Measurements from ENCODE around the gene SPTBN1. TPM values are rescaled to one million over a fixed set of nuclear protein-coding genes. Genes with fewer than 3 reads are reported as not detected.

The SPTBN1 gene
- total RNA-seq, 1 experiment from 2014 or later, result 202 TPM

GRCh38 chr2:54464341-54464740 lies 8.2 kb downstream of the SPTBN1 start:
- intact Hi-C loops (cut with micrococcal nuclease), result no loop called here
- no TSS peak for BruUV-seq (replicated peaks)
- DNase-seq, result no peak
- H3K4me1 ChIP-seq (ENCODE audit: insufficient read depth, low read length), result 0 out of 2 replicates have a peak, but pooled peaks cover under 1% of the 10 kb centered on the region
- peaks cover 66% of the 10 kb centered on the region for H3K79me2 ChIP-seq (ENCODE audit: low read length)
- no peak overlapping the region for H3K9ac ChIP-seq (ENCODE audit: low read length)
- H3K27me3 ChIP-seq (ENCODE audit: low read length), result no peaks in the 10 kb centered on the region
- no peaks in the 10 kb centered on the region for H3F3A ChIP-seq (ENCODE audit: low read length, unreplicated experiment)
- no peaks in the 10 kb centered on the region for H3K9me2 ChIP-seq (replicated peaks; ENCODE audit: low read length)
- ChIA-PET POLR2A (ENCODE audit: unreplicated experiment) (no interaction called here), CTCF (no interaction called here)
- H3K4me3 ChIP-seq (ENCODE audit: low read length), result no peak overlapping the region
- no peak overlapping the region for H2AFZ ChIP-seq (ENCODE audit: low read length)
- no peaks in the 10 kb centered on the region for H3K9me3 ChIP-seq (ENCODE audit: low read length)
- no peaks in the 10 kb centered on the region for H3K36me3 ChIP-seq (ENCODE audit: low read depth, low read length)
- H3K27ac ChIP-seq (ENCODE audit: low read length), result no peak overlapping the region
- 0 out of 2 replicates have a peak, but pooled peaks cover 3% of the 10 kb centered on the region for H4K20me1 ChIP-seq (ENCODE audit: low read length)
- no peak overlapping the region for H3K4me2 ChIP-seq (ENCODE audit: low read length)
- TF ChIP-seq EZH2 (IDR thresholded peaks at IDR 0.05; ENCODE audit: low read length, unreplicated experiment), result no peak
- no peak for ATAC-seq

GRCh38 chr2:54465143-54465542 lies 9.0 kb downstream of the SPTBN1 start:
- BruUV-seq (replicated peaks), result no TSS peak
- no peak for DNase-seq
- Histone ChIP-seq H3K4me3 (ENCODE audit: low read length) (no peak overlapping the region), H3F3A (ENCODE audit: low read length, unreplicated experiment) (no peaks in the 10 kb centered on the region), H3K9me2 (replicated peaks; ENCODE audit: low read length) (no peaks in the 10 kb centered on the region), H3K27me3 (ENCODE audit: low read length) (no peaks in the 10 kb centered on the region), H3K27ac (ENCODE audit: low read length) (no peak overlapping the region), H3K9ac (ENCODE audit: low read length) (no peak overlapping the region), H3K79me2 (ENCODE audit: low read length) (peaks cover 58% of the 10 kb centered on the region), H3K36me3 (ENCODE audit: low read depth, low read length) (no peaks in the 10 kb centered on the region), H3K4me2 (ENCODE audit: low read length) (no peak overlapping the region), H4K20me1 (ENCODE audit: low read length) (no peaks in the 10 kb centered on the region), H3K9me3 (ENCODE audit: low read length) (no peaks in the 10 kb centered on the region), H3K4me1 (ENCODE audit: insufficient read depth, low read length) (no peaks in the 10 kb centered on the region), H2AFZ (ENCODE audit: low read length) (no peak overlapping the region)
- TF ChIP-seq EZH2 (IDR thresholded peaks at IDR 0.05; ENCODE audit: low read length, unreplicated experiment), result no peak
- no peak for TF ChIP-seq EZH2phosphoT487 (IDR thresholded peaks at IDR 0.05; ENCODE audit: borderline replicate concordance, low read length)
- no peak for TF ChIP-seq CTCF (conservative IDR thresholded peaks at IDR 0.05; ENCODE audit: low read depth, low read length)
- ChIA-PET POLR2A (ENCODE audit: unreplicated experiment) (no interaction called here), CTCF (no interaction called here)
- intact Hi-C loops (cut with micrococcal nuclease), result no loop called here
- no peak for ATAC-seq

- H3K4me2 ChIP-seq (ENCODE audit: low read length), result peak overlapping the region; percentile 48
- BruUV-seq (replicated peaks), result no TSS peak
These were observed 10.7 kb downstream of the SPTBN1 start for GRCh38 chr2:54466870-54467269.

More at GRCh38 chr2:54466870-54467269, 10.7 kb downstream of the SPTBN1 start:
- H3K27ac ChIP-seq (ENCODE audit: low read length), result no peak overlapping the region
- no peak for DNase-seq
- intact Hi-C loops (cut with micrococcal nuclease), result no loop called here
- no peaks in the 10 kb centered on the region for H3K27me3 ChIP-seq (ENCODE audit: low read length)
- no peak for ATAC-seq
- ChIA-PET POLR2A (ENCODE audit: unreplicated experiment) (no interaction called here), CTCF (no interaction called here)
- H2AFZ ChIP-seq (ENCODE audit: low read length), result peak overlapping the region; percentile 33
- H3K4me1 ChIP-seq (ENCODE audit: insufficient read depth, low read length), result no peaks in the 10 kb centered on the region
- H3K9ac ChIP-seq (ENCODE audit: low read length), result no peak overlapping the region
- H3K36me3 ChIP-seq (ENCODE audit: low read depth, low read length), result no peaks in the 10 kb centered on the region
- peak overlapping the region; percentile 29; the same call in 1 of the 2 replicates for H3K4me3 ChIP-seq (ENCODE audit: low read length)
- TF ChIP-seq EZH2phosphoT487 (IDR thresholded peaks at IDR 0.05; ENCODE audit: borderline replicate concordance, low read length) (no peak), CTCF (conservative IDR thresholded peaks at IDR 0.05; ENCODE audit: low read depth, low read length) (no peak), EZH2 (IDR thresholded peaks at IDR 0.05; ENCODE audit: low read length, unreplicated experiment) (no peak)
- H3K9me2 ChIP-seq (replicated peaks; ENCODE audit: low read length), result no peaks in the 10 kb centered on the region
- H3K79me2 ChIP-seq (ENCODE audit: low read length), result peaks cover 41% of the 10 kb centered on the region
- no peaks in the 10 kb centered on the region for H4K20me1 ChIP-seq (ENCODE audit: low read length)
- H3K9me3 ChIP-seq (ENCODE audit: low read length), result no peaks in the 10 kb centered on the region
- H3F3A ChIP-seq (ENCODE audit: low read length, unreplicated experiment), result no peaks in the 10 kb centered on the region

Measured in PC-3 (cell line).